Cardiac septum (tissue), 1 donor: ENCODE data around the gene GNAS-AS1. TPM values are rescaled to one million over a fixed set of nuclear protein-coding genes. Genes with fewer than 3 reads are reported as not detected.
A peak's percentile ranks its signal among the peaks of the same experiment; 100 is the strongest.

ENCODE experiments used
- DNase-seq: peaks from one replicate; pipeline ENCODE4 v3.0.0-alpha.2; 2020; ENCODE audit warnings: low spot score
- intact Hi-C: fragments of 100-400 bp; cut with DNase I; formaldehyde crosslinking; loops from one replicate; pipeline ENCODE4 v1.14.0; 2022
- long read RNA-seq: library from polyadenylated mRNA; unstranded; transcript quantifications from one replicate; pipeline ENCODE4 v2.0.0, GENCODE V29; 2021
- total RNA-seq: library from RNA; stranded (reverse); fragmentation: NEBNext Ultra II Directional; extraction: Animal tissue kit (Norgen Biotek cat#: 25700); gene quantifications from one replicate; pipeline ENCODE4 v1.2.1, GENCODE V29; 2021
- donor health status: DM: no; HTN: no; CAD: no.

Gene GNAS-AS1
- total RNA-seq = 0.75 TPM
- long read RNA-seq = 0 reads

DNA sequence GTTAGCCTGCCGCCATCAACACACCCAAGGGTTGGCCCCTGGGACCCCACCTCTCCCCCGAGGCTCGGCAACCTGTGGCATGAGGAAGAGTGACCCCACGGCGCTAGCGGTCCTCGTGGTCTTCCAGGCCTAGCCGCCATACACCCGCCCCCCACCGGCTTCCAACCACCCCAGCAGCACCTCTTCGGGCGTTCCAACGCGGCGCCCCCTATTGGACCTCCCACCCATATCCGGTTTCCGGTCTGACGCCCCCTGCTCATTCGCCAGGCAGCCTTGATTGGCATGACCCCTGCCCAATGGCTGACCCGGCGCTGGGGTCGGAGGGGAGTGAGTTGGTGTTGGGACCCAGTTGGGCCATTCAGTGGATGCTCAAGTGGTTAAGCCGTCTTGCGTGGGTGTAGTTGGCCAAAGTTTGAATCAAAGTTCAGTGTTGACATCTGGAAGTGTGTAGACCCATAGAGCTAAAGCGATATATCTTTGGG, at the start of gene GNAS-AS1:
Gene GNAS-AS1, minus strand, starts transcription at position 210 of the 482 bp plus-strand sequence.
- intact Hi-C loops = loop anchor here (10.0 kb wide), 2 partner anchors 196 to 616 kb away; partner anchors contain the start of gene STX16
- peak; percentile 86 for DNase-seq

DNA sequence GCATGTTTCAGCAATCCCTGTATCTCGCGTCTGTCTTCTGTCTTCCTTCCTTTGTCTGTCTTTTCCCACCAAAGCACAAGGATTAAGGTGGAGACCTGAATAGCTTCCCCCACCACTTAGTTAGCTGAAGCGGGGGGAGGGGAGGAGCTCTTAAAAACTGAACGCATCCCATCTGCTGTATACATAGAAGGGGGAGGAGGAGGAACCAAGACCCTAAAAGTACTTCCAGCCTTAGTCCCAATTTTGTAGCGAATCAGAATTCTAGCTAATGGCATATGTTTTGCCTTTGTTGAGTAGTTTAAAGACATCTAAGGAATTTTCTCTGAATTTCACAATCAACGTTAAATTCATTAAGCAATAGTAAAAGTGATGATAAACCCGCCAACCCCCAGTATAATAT, 49.7 kb upstream of the GNAS-AS1 start:
- no peak for DNase-seq
- intact Hi-C loops = no loop called here

DNA sequence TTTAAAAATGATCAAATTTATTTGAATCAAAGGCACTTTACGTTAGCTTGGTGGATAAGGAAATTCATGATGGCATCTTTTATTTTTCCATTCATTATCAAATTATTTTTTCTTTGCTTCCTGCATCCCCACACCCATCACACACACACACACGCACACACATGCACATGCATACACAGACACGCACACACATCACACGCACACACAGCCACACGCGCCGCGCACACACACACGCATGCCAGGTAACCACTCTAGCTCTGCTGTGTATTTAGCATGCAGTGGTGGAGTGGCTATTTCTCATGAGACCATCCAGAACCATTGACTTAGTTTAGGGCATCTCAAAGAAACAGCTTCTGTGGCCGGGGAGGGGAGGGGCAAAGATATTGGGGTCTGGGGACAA, 48.8 kb upstream of the GNAS-AS1 start:
- intact Hi-C loops = loop anchor here (10.0 kb wide), 1 partner anchor 105 kb away; the partner anchor contains the start of gene CTSZ
- DNase-seq = no peak

DNA sequence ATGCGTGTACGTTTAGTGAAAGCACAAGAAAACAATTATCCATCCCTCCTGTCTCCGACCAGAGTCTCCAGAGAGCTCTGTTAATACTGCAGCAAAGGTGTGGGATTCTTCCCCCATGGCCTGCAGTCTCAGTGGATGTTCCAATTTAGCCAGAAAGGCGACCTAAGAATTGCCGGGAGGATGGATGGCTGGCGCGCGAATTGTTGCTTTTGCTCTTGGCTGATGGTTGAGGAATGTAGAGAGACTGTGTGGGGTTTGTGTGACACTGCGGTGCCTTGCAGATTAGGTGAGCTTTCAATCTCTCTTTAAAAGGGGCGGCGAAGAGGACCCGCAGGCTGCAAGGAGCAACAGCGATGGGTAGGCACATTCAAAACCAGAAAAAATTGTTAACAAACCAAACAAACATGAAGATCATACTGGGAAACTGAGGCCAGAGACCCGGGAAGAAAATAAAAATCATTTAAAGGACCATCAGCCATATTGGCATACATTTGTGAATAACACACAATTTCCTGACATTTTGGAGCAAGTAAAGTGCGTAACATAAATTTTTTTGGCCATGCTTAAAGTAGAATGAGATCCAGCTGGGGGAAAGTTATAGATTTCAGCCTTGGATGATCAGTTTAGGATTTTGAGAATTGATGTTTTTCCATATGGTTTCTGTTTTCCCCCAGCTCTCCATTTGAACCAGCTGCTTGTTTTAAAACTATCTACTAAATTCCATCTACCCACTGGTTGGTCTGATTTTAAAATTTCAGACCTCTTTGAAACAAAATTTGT, 48.1 kb upstream of the GNAS-AS1 start:
- intact Hi-C loops = loop anchor here (10.0 kb wide), 1 partner anchor 106 kb away; the partner anchor contains the start of gene CTSZ
- no peak for DNase-seq

DNA sequence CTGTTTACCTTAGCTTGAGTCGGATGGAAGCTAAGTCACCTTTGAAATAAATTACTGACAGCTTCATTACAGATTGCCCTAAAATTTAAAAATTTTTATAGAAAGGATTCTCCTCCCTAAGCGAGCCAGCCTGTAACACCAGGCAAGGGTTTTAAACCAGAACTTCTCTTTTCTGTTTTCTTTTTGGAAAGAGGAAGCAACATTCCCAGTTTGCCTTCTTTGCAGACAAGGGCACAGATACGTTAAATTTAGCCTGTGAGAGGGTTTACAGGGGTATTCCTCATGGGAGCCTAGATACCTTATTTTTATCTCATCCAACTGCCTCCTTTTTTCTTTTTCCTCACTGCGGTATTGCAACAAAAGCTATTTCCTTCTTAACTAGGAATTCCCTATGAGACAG, 46.8 kb upstream of the GNAS-AS1 start:
- DNase-seq = no peak
- intact Hi-C loops = loop anchor here (10.0 kb wide), 1 partner anchor 107 kb away; the partner anchor contains the start of gene CTSZ

DNA sequence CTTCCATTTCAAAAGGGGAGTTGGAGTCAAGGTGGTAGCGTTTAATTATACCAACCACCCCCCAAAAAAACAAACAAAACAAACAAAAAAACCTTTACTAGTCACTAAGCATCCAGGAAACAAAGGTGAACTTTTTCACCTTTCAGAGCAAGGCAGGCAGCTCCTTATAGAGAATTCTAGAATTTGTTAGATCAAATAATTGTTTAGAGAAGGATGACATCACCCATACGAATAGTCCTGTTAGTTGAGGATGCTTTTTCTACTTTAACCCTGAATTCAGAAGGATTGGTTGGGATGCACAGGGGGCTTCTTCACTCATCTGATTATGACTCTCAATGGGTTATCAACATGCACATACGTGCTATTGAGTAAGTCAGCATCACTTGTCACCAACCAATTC, 46.1 kb upstream of the GNAS-AS1 start:
- DNase-seq = no peak
- intact Hi-C loops = loop anchor here (10.0 kb wide), 1 partner anchor 108 kb away; the partner anchor contains the start of gene CTSZ

DNA sequence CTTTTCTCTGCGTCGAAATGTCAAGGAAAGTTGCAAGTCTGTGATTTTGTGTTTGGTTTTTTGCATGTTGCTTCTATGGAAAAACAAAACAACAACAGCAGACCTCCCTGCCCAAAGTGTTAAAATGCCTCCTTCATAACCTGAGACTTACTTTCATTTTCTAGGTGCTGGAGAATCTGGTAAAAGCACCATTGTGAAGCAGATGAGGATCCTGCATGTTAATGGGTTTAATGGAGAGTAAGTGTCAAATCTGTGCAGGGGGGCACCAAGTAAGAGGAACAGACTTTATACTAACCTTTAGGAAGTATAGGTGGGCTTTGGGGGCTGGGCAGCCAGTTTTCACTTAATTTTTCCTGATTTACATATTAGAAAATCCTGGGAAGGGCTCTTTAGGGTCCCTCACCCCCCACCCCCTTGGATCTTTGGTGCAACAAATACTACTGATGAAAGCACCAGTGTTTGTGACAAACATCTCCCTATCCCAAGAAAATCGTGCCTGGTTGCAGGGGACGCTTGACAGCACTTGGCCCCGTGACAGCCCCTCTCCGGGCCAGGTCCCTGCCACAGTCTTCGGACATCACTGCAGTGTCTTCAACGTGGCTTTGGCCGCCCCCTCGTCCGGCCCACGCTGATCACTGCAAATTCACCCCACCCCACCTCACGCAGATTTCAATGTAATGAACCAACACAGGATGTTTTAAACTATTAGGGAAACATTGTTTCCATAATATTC, 44.9 kb upstream of the GNAS-AS1 start:
- DNase-seq = no peak
- intact Hi-C loops = loop anchor here (10.0 kb wide), 1 partner anchor 109 kb away; the partner anchor contains the start of gene CTSZ

DNA sequence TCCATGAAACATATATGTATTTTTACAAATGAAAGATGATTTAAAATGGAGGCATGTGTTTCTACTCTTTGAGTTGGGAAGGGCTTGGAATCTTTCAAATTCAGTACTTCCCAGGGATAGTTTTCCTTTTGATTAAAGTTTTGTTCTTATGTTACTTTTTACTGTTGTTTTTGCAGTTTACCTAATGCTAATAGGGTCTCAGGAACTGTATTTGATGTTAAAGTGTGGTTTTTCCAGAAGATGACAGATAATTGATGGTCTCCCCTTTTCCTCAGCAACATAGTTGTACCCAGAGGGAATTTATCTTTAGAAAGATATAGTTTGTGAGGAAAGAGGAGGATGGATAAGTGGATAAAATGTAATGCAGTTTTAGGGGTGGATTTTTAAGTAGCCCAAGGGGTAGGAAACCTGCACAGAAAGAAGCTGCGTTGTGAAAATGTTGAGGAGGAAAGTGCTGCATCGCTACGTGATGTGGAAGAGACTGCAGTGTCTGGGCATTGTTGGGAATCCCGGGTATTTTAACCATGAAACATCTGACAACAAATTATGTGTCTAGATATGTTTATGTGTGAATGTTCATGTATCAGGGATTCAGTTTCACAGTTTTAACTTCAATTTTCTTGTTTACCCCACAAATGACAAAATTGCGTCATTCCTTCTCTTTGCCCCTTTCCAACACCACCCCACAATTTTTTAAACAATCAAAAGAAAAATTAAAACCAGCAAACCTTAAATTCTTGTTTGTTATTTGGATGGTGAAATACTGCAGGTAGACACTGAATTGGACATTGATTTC, 44.1 kb upstream of the GNAS-AS1 start:
- no peak for DNase-seq
- intact Hi-C loops = loop anchor here (10.0 kb wide), 1 partner anchor 110 kb away; the partner anchor contains the start of gene CTSZ

DNA sequence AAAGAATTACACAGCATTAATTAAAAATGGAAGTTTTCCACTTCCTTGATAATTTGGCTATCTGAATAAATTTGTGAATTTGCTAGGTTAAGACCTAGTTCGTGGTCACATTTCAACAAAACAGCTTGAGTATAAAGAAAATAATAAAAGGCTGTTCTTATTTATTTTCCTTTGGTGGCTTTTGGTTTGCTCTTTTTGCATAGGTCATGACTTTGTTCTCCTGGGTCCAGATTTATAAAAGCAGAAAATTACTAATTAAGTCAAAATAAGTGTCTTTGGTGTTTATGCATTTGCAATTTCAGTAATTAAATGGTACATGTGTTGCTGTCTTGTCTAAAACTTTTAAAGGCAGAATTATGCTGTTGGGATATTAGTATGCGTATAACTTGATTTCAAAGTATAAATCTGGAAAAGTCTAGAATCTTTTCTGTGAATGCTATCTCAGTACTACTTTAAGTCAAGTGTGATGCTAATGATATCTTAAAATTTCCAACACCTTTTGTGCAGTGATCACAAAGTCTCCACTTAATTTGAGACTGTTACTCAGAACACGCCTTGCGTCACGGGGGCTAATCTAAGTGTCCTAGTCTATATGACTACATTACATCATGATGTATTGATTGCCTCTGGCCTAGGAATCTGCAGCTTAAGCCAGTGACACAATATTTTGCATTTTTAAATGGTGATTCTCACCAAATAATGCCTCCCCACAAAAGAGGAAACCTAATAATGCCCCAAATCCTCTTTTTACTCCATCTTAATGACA, 42.8 kb upstream of the GNAS-AS1 start:
- DNase-seq = no peak
- intact Hi-C loops = loop anchor here (2.0 to 10.0 kb wide), 2 partner anchors 87 to 111 kb away; partner anchors contain the start of genes CTSZ and NELFCD

DNA sequence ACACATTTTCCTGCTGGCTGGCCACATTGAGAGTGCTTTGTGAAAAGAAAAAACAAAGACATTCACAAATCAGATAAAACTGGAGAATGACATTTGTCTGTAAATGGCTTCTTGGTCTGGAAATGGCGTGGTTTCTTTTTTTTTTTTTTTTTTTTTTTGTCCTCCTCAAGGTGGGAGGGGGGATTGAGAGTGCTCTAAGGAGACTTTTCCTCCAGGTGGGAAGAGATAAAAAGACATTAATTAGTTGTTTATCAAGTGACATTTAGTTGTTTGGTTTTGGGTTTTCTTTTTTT, 42.2 kb upstream of the GNAS-AS1 start:
- DNase-seq = no peak
- intact Hi-C loops = loop anchor here (2.0 to 10.0 kb wide), 2 partner anchors 88 to 112 kb away; partner anchors contain the start of genes CTSZ and NELFCD

DNA sequence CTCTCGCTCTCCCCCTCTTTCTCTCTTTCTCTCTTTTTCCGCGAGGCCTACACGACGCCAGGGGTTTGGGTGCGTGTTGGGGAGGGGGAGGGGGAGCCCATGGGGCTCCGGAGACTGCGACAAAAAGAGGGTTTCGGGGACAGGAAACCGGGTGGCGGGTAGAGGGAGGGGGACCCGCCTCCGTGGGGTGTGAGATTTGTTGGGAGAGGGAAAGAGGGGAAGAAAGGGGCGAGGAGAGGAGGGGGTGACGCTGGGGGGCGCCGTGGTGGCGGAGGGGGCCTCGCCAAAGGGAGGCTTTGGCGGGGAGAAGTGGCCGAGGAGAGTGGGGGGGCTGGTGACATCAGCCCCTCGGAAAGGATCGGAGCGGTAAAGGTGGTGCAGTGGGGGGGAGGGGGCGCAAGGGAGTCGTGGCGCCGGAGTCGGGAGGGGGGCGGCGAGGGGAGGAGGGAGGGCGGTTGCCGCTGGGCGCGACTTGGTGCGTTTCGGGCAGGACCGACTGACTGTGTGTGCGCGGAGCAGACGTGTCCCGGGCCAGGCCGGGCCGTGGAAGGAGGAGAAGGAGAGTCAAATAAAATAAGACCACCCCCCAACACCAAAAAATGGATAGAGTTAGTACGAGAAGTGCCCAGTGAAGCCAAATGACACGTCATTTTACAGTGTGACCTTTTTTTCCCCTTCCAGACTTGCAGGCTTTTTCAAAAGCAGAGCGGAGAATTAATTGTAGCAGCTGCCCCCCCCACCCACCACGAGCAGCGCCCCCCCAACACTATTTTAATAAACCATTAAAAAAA, 41.6 kb upstream of the GNAS-AS1 start:
- intact Hi-C loops = loop anchor here (2.0 to 10.0 kb wide), 2 partner anchors 88 to 112 kb away; partner anchors contain the start of genes CTSZ and NELFCD

DNA sequence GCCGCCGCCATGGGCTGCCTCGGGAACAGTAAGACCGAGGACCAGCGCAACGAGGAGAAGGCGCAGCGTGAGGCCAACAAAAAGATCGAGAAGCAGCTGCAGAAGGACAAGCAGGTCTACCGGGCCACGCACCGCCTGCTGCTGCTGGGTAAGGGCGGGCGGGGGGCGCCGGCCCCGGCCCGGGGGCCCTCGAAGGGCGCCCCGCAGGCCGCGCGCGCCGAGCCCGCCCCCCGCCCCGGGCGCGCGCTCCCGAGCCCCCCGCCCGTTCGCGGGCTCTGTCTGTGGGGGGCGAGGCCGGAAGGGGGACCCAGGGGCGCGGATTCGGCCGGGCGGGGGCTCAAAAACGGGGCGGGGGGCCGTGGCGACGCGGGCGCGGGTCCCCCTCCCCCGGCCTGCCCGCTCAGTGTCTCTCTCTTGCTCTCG, 41.0 kb upstream of the GNAS-AS1 start:
- intact Hi-C loops = loop anchor here (2.0 to 10.0 kb wide), 3 partner anchors 89 to 151 kb away; partner anchors contain the start of genes CTSZ, NELFCD and PRELID3B
- DNase-seq = no peak

More for the DNA sequence above, 41.6 kb upstream of the GNAS-AS1 start:
- DNase-seq = peak; percentile 85

DNA sequence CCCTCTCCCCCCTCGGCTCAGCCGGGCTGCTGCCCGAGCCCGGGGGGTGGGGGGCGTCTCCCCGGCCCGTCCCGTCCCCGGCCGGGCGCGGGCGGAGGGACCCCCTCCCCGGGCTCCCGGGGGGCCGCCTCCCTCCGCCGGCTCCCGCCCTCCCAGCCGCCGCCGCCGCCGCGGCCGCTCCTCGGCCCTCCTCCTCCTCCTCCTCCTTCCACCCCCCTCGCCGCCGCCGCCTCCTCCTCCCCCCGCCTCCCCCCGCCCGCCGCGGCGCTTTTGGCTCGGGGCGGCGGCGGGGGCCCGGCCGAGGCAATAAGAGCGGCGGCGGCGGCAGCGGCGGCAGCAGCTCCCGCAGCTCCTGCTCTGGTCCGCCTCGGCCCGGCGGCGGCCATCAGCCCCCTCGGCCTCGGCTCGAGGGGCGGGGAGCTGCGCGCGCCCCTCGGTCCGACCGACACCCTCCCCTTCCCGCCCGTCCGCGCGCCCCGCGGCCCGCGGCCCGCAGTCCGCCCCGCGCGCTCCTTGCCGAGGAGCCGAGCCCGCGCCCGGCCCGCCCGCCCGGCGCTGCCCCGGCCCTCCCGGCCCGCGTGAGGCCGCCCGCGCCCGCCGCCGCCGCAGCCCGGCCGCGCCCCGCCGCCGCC, 40.5 kb upstream of the GNAS-AS1 start:
- peak; percentile 91 for DNase-seq
- intact Hi-C loops = loop anchor here (2.0 to 10.0 kb wide), 2 partner anchors 114 to 152 kb away; partner anchors contain the start of genes CTSZ and PRELID3B

DNA sequence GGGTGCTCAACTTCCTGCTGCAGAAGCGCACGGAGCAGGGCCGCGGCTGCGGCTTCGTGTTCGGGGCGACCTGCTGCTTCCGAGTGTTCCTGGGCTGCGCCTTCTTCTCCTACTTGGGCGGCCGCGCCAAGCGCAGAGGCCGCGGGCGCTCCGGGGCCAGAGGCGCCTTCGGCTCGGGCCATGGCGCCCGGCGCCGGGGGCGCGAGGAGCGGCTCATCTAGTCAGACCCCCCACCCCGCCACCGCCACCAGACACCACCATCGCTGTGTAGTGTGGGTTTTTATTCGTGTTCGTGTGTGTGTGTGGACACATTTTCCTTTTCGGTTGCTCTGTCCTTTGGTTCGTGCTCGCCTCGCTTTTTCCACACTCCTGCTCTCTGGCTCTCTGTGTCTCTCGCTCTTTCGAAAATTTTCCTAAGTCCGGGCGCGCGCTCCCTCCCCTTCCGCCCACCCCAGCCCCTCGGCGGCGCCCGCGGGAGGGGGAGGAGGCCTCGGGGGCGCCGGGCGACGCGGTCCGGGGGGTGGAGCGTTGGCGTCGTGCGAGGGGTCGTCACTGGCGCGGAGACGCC, 39.9 kb upstream of the GNAS-AS1 start:
- peak; percentile 88 for DNase-seq
- intact Hi-C loops = loop anchor here (2.0 to 10.0 kb wide), 2 partner anchors 114 to 152 kb away; partner anchors contain the start of genes CTSZ and PRELID3B

DNA sequence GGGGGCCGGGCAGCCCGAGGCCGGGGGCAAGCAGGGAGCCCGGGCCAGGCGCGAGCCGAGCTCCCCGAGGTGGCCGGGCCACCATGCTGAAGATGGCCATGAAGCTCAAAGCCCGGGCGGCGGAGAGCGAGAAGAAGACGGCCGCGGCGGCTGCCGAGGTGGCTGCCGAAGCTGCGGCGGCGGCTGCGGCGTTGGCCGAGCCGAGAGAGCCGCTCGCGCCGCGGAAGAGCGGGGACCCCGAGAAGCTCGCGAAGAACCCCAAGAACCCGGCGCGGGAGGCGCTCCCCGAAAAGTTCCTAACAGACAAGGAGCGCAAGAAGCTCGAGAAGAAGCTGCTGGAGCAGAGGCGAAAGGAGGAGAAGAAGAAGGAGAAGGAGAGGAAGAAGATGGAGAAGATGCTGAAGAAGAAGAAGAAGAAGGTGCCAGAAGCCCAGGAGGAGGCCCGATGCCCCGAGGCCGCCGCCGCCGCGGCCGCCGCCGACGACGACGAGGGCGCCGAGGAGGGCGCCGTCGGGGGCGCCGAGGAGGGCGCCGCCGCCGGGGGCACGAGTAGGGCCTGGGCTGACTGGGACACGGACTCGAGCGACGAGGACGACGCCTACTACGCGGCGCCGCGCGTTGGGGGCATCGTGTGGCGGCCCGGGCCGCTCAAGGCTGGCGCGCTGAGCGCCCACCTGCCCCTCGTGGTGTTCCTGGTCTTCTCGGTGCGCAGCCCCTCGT, 39.3 kb upstream of the GNAS-AS1 start:
- intact Hi-C loops = loop anchor here (2.0 to 10.0 kb wide), 2 partner anchors 115 to 153 kb away; partner anchors contain the start of genes CTSZ and PRELID3B
- no peak for DNase-seq

DNA sequence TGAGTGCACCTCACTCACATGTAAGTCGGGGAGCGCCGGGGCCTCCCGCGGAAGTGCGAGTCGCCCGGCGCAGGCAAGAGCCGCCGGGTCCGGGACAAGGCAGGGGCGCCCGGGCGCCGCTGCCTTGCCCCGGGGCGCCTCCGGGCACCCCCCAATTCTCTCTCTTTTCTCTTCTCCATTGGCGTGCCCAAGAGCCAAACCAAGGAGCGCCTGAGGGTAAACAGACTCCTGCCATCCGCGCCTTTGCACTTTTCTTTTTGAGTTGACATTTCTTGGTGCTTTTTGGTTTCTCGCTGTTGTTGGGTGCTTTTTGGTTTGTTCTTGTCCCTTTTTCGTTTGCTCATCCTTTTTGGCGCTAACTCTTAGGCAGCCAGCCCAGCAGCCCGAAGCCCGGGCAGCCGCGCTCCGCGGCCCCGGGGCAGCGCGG, 38.6 kb upstream of the GNAS-AS1 start:
- DNase-seq = no peak
- intact Hi-C loops = no loop called here
